Measurements from ENCODE around the gene DNAJC19. TPM values are rescaled to one million over a fixed set of nuclear protein-coding genes. Genes with fewer than 3 reads are reported as not detected.

DNAJC19 gene
- total RNA-seq, 2 donors from 2014 or later: 30.3 to 32.3 TPM

DNA sequence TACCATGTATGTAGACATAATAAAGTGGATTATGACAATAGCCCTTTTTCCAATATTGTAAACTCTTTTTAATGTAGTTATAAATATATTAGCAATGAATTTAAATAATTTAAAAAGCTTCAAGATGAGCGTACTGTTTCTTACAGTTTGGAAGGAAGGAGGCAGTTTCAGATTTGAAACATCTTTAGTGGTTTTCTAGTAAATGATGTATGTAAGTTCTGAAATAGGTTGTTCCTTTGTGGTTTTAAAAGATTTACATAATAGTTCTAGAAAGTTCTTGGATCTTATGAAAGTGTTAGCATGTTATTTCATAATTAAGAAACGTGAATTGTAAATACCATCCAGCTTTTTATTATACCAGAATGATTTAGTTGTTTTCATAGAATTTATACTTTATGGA is 16.0 kb downstream of the DNAJC19 start:
- ATAC-seq (no peak), DNase-seq (no peak)
- intact Hi-C loops (cut with DNase I, micrococcal nuclease): no loop called here

DNA sequence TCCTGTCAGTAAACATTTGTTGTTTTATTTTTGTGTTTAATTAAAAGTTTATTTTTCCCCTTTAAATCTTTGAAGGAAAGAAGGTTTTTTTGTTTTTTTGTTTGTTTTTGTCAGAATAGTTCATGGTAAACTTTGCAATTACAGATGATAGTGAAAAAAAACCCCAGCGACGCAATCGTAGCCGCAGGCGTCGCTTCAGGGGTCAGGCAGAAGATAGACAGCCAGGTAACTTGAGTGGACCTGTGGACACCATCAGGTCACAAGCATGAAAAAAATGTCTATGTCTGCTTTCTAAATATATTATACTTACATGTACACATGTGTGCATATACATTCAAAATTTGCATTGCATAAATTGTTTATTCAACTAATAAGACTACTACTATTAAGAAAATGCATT is 18.6 kb downstream of the DNAJC19 start:
- no peak for DNase-seq
- no peak for ATAC-seq
- intact Hi-C loops (cut with DNase I, micrococcal nuclease): no loop called here

DNA sequence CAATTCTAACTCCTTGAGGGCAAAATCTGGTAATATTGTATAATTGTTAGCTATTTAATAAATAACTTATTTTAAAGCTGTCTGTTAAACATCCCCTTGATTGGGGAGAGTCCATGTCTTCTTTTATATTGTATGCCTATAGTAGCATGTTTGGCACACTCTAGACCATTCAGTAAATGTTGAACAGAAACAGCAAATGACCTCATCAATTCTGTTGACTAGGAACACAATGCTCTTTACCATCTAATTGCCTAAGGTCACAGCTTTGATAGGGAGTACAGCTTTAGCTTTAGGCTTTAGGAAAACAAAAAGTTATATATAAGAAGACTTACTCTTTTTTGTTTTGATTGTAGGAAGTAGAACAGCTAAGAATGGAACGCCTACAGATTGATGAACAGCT is 27.0 kb downstream of the DNAJC19 start:
- ATAC-seq (no peak), DNase-seq (no peak)
- intact Hi-C loops (cut with DNase I, micrococcal nuclease): no loop called here

DNA sequence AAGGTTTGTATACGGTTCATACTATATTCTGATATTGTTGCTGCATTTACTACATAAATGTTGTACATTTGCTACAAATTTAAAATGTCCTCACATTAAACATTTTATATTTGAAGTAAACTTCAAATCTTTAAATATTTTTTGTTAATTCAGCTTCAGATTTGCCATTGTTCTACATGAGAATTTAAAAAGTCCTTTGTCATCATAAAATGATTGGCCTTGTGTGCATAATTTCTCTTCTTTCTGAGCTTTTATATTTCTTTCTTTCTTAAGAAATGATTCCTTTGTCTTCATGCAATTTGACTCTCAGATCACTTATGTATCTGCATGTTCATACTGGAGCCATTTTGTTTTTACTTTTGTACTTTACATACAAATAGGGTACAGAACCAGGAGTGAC is 28.0 kb downstream of the DNAJC19 start:
- intact Hi-C loops (cut with DNase I, micrococcal nuclease): no loop called here
- DNase-seq (no peak), ATAC-seq (no peak)

DNA sequence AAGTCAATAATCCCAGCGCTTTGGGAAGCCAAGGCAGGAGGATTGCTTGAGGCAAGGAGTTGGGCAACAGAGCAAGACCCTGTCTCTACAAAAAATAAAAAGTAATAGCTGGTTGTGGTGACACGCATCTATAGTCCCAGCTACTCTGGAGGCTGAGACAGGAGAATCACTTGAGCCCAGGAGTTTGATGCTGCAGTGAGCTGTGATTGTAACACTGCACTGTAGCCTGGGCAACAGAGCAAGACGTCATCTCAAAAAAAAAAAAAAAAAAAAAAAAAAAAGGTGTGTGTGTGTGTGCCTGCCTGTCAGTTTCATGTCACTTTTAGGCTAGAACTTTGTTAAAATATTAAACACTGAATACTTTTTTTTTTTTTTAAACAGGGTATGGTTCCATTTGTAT is 28.4 kb downstream of the DNAJC19 start:
- intact Hi-C loops (cut with DNase I, micrococcal nuclease): no loop called here
- DNase-seq (no peak), ATAC-seq (no peak)

DNA sequence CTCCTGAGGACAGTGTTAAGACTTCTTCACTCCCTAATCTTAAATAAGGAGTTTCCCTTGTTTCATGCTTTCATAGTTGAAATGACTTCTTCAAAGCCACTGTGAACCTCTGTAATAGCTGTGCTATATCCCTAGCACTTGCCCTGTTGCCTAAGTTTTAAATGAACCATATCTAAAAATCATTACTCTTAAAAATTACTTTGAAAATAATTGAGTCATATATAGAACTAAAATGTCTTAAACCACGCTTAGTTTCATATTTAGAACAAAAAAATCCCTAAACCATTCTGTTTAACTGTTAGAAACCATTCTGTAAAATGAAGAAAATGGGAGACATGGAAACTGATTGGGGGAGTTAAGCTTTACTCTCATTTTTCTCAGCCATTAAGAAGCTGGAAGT is 29.8 kb downstream of the DNAJC19 start:
- DNase-seq (no peak), ATAC-seq (no peak)
- intact Hi-C loops (cut with DNase I, micrococcal nuclease): no loop called here

DNA sequence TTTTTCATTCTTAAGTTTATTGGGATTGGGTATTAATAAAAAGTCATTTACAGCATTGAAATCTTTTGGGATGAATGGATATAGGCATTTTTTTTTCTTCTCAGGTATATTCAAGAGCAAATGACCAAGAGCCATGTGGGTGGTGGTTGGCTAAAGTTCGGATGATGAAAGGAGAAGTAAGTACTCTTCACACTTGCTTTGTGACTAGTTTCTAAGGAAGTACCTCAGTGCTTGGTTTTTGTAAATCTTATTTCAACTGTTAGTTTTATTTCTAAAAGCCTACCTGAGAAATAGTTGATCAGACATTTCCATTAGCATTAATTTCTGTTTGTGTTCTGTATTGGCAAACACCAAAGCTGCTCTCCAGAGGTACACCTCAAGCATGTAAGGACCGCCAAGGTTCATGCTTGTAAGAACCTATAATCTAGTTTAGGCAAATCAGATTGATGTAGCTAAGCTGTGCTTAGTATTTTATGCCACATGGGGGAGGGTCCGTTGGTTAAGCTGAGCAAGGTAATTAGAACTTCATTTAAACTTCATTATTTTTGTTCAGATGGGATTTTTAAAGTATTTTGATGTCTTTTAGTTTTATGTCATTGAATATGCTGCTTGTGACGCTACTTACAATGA is 41.7 kb downstream of the DNAJC19 start:
- DNase-seq (no peak), ATAC-seq (no peak)
- intact Hi-C loops (cut with DNase I, micrococcal nuclease): no loop called here

DNA sequence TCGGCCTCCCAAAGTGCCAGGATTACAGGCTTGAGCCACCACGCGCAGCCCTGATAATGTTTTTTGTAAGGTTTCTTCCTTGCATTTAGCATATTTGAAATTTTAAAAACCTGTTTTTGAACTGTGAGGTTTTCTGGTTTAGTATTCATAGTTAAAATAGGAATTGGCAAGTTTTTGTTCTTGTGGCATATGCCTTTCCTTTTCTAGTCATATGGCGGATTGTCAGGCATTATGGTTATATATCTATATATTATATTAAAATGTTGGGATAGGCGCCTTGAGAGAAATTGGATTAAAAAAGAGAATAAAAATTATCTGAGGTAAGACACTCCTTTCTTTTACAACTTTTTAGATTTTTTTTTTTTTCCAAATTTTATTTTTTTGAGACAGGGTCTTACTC is 48.7 kb downstream of the DNAJC19 start:
- intact Hi-C loops (cut with DNase I, micrococcal nuclease): no loop called here
- DNase-seq (no peak), ATAC-seq (no peak)

DNA sequence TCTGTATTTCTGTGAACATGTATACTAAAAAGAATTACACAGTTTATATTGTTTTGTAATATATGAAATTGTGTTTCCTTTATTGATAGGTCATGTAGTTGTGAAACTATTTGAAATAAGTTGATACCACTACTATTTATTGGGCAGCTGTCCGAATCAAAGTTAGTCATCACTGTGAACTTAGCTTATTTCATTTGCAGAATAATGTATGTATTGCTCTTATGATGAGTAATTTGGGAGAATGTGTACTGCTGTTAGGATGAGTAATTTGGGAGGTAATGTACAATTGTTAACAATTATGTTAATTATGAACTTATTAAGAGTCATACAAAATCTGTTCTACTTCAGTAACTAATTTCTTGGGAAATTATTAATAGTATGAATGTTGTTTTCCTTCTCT is 54.9 kb downstream of the DNAJC19 start:
- no peak for DNase-seq
- no peak for ATAC-seq
- intact Hi-C loops (cut with DNase I, micrococcal nuclease): no loop called here

Other genes with a start within 250 kb of the DNAJC19 start
- 10 to 100 TPM; 57.6 to 64.7 TPM for gene FXR1, start 77.1 kb downstream of the DNAJC19 start, total RNA-seq